OCI-LY7 (cell line): ENCODE data around the gene EEF1AKMT3. TPM values are rescaled to one million over a fixed set of nuclear protein-coding genes. Genes with fewer than 3 reads are reported as not detected.

Experiments used
- BruUV-seq: library from RNA; stranded (reverse); fragments of 400-500 nt; replicated peaks from 2 replicates; lab custom pipeline; 2021; lab: Mats Ljungman, UMichigan
- CTCF ChIA-PET: fragments of 300-600 bp; sonication (Branson Sonifier 250); formaldehyde crosslinking; loops from one replicate; lab custom pipeline; 2022; ENCODE audit warnings: antibody characterized with exemption; ENCODE audit not compliant: unreplicated experiment; lab: Charles Lee
- POLR2A ChIA-PET: fragments of 300-600 bp; sonication (Branson Sonifier 250); formaldehyde crosslinking; loops from one replicate; lab custom pipeline; 2022; ENCODE audit warnings: antibody characterized with exemption; lab: Charles Lee
- DNase-seq: peaks from one replicate; pipeline ENCODE4 v3.0.0-alpha.2; 2015; ENCODE audit warnings: low spot score
- H2AFZ ChIP-seq: fragments of 200-600 bp; sonication (generic), shearing (Covaris generic); 2 replicates; pipeline ENCODE4 v1.6.1; 2014; ENCODE audit warnings: mild to moderate bottlenecking, antibody characterized with exemption, low read length, moderate library complexity
- H3K27ac ChIP-seq: fragments of 200-600 bp; sonication (generic); 2 replicates; pipeline ENCODE4 v1.5.1; 2014; ENCODE audit warnings: mixed run types, low read depth, mild to moderate bottlenecking, moderate library complexity, low read length, inconsistent platforms; ENCODE audit not compliant: poor library complexity, severe bottlenecking
- H3K36me3 ChIP-seq: fragments of 200-600 bp; sonication (generic); 2 replicates; pipeline ENCODE4 v1.6.1; 2014; ENCODE audit warnings: mild to moderate bottlenecking, antibody characterized with exemption, low read length, moderate library complexity, mixed read lengths; ENCODE audit not compliant: insufficient read depth
- H3K4me1 ChIP-seq: fragments of 200-600 bp; sonication (generic); 2 replicates; pipeline ENCODE4 v1.5.1; 2014; ENCODE audit warnings: mild to moderate bottlenecking, low read length; ENCODE audit not compliant: insufficient read depth, poor library complexity, severe bottlenecking
- H3K4me2 ChIP-seq: fragments of 200-600 bp; sonication (generic); 2 replicates; pipeline ENCODE4 v1.6.1; 2014; ENCODE audit warnings: mild to moderate bottlenecking, low read length
- H3K4me3 ChIP-seq: fragments of 200-600 bp; sonication (generic); 2 replicates; pipeline ENCODE4 v1.5.1; 2014; ENCODE audit warnings: mild to moderate bottlenecking, low read depth, low read length; ENCODE audit not compliant: poor library complexity, severe bottlenecking
- H3K79me2 ChIP-seq: fragments of 200-600 bp; sonication (generic); 2 replicates; pipeline ENCODE4 v1.6.1; 2016; ENCODE audit warnings: low read depth, mild to moderate bottlenecking, low read length, moderate library complexity, mixed read lengths; ENCODE audit not compliant: insufficient read depth
- H3K9me2 ChIP-seq: fragments of 200-600 bp; sonication (generic); 2 replicates; pipeline ENCODE4 v1.6.1; 2016; ENCODE audit warnings: mild to moderate bottlenecking, low read length, mixed read lengths; ENCODE audit not compliant: insufficient read depth
- H3K9me3 ChIP-seq: fragments of 200-600 bp; sonication (generic); 2 replicates; pipeline ENCODE4 v1.6.1; 2014; ENCODE audit warnings: mild to moderate bottlenecking, mixed run types, low read length, mixed read lengths
- H4K20me1 ChIP-seq: fragments of 200-600 bp; sonication (generic); 2 replicates; pipeline ENCODE4 v1.6.1; 2014; ENCODE audit warnings: mild to moderate bottlenecking, antibody characterized with exemption, low read length, moderate library complexity, mixed read lengths; ENCODE audit not compliant: insufficient read depth
- EZH2phosphoT487 ChIP-seq: fragments of 200-600 bp; sonication (generic); IDR thresholded peaks from 2 replicates; pipeline ENCODE4 v1.6.1; 2018; ENCODE audit warnings: low read depth, borderline replicate concordance, mild to moderate bottlenecking, mixed run types, antibody characterized with exemption, low read length, moderate library complexity, mixed read lengths
- intact Hi-C: fragments of 100-400 bp; cut with micrococcal nuclease; formaldehyde crosslinking; loops from one replicate; pipeline ENCODE4 v1.10.0; 2022; ENCODE audit not compliant: unreplicated experiment
- total RNA-seq, 2 experiments: library from RNA; depleted of rRNA in 1 of 2; stranded (reverse); fragments of >200 nt in 1 of 2; shearing (Covaris generic) in 1 of 2; gene quantifications; 2 replicates each; pipeline ENCODE4 v1.2.3, GENCODE V29; 2014 to 2022
- TF ChIP-seq, protein P1 (sequence below): fragments of 200-600 bp; sonication (generic); conservative IDR thresholded peaks from 2 replicates; pipeline ENCODE4 v1.5.1; 2014; ENCODE audit warnings: mild to moderate bottlenecking, antibody characterized with exemption, low read length, moderate library complexity, mixed read lengths

Gene EEF1AKMT3
- total RNA-seq, 2 experiments from 2014 or later, result 3.4 to 6.3 TPM

GRCh38 chr12:57775563-57776246 is 3.3 kb downstream of the EEF1AKMT3 start:
- no peaks in the 10 kb centered on the region for H4K20me1 ChIP-seq
- no peak overlapping the region for H3K27ac ChIP-seq
- BruUV-seq, result no TSS peak
- peaks cover 22% of the 10 kb centered on the region for H3K4me1 ChIP-seq
- ChIA-PET POLR2A (interaction anchor here (0.8 kb wide), 1 partner anchor 19 kb away, joined by 4 read pairs; no protein-coding TSS in a partner anchor), CTCF (no interaction called here)
- no peaks in the 10 kb centered on the region for H3K9me3 ChIP-seq
- intact Hi-C loops, result no loop called here
- H2AFZ ChIP-seq, result no peak overlapping the region
- H3K36me3 ChIP-seq, result peaks cover 2% of the 10 kb centered on the region; the same call in 1 of the 2 replicates
- H3K9me2 ChIP-seq, result no peaks in the 10 kb centered on the region
- no peak overlapping the region for H3K4me3 ChIP-seq
- DNase-seq, result peak; percentile 44
- H3K4me2 ChIP-seq, result no peak overlapping the region
- TF ChIP-seq EZH2phosphoT487, result no peak
- TF ChIP-seq, protein P1, sequence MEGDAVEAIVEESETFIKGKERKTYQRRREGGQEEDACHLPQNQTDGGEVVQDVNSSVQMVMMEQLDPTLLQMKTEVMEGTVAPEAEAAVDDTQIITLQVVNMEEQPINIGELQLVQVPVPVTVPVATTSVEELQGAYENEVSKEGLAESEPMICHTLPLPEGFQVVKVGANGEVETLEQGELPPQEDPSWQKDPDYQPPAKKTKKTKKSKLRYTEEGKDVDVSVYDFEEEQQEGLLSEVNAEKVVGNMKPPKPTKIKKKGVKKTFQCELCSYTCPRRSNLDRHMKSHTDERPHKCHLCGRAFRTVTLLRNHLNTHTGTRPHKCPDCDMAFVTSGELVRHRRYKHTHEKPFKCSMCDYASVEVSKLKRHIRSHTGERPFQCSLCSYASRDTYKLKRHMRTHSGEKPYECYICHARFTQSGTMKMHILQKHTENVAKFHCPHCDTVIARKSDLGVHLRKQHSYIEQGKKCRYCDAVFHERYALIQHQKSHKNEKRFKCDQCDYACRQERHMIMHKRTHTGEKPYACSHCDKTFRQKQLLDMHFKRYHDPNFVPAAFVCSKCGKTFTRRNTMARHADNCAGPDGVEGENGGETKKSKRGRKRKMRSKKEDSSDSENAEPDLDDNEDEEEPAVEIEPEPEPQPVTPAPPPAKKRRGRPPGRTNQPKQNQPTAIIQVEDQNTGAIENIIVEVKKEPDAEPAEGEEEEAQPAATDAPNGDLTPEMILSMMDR, result peak; percentile 67
- peaks cover 9% of the 10 kb centered on the region; the same call in 1 of the 2 replicates for H3K79me2 ChIP-seq

DNA sequence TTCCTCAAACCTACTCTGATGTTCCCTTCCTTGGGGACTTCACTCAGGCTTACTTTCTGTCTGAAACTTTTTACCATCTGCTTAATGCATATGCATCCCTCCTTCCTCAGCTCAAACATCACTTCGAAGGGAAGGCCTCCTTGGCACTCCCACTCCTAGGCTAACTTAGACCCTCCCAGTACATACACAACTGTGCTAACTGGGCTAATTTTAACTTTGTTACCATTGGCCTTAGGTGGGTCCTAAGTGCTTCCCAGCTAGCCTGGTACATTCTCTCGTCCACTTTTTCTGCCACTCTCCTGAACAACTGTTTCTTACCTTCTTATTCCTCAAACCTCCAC is 3.8 kb downstream of the EEF1AKMT3 start:
- POLR2A ChIA-PET, result no interaction called here
- no peaks in the 10 kb centered on the region for H3K9me2 ChIP-seq
- no peak overlapping the region for H3K4me3 ChIP-seq
- CTCF ChIA-PET, result no interaction called here
- H3K4me1 ChIP-seq, result peaks cover 19% of the 10 kb centered on the region
- H3K9me3 ChIP-seq, result no peaks in the 10 kb centered on the region
- no peaks in the 10 kb centered on the region for H4K20me1 ChIP-seq
- no TSS peak for BruUV-seq
- no peak overlapping the region for H3K27ac ChIP-seq
- intact Hi-C loops, result no loop called here
- H3K36me3 ChIP-seq, result no peaks in the 10 kb centered on the region
- DNase-seq, result no peak
- H2AFZ ChIP-seq, result no peak overlapping the region
- no peak overlapping the region for H3K4me2 ChIP-seq
- TF ChIP-seq, protein P1, result 0 out of 2 replicates have a peak, but pooled peaks have one; percentile 10
- no peak for TF ChIP-seq EZH2phosphoT487
- H3K79me2 ChIP-seq, result peaks cover 4% of the 10 kb centered on the region; the same call in 1 of the 2 replicates

DNA sequence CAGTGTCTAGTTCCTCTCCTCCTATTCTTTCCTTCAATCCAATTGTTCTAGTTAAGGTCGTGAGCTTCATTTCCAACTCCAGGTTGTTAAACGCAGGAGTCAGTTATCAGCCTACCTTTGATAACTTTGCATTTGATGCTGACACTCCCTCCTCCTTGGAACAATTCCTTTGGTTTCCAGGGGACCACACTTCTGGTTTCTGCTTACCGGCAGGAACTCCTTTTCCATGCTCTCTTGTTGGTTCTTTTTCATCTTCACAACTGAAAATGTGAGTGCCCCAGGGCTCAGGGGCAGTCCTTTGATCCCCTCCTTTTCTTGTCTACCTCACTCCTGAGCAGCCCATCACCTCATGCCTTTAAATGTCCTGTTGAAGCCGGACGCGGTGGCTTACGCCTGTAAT is 5.0 kb downstream of the EEF1AKMT3 start:
- POLR2A ChIA-PET, result no interaction called here

More for the DNA sequence above, 5.0 kb downstream of the EEF1AKMT3 start:
- TF ChIP-seq, protein P1, result no peak
- TF ChIP-seq EZH2phosphoT487, result no peak
- Histone ChIP-seq H3K79me2 (no peaks in the 10 kb centered on the region), H3K9me2 (no peaks in the 10 kb centered on the region), H3K4me2 (no peak overlapping the region), H4K20me1 (no peaks in the 10 kb centered on the region), H3K4me3 (no peak overlapping the region), H3K4me1 (peaks cover 28% of the 10 kb centered on the region), H3K27ac (no peak overlapping the region), H2AFZ (no peak overlapping the region), H3K36me3 (no peaks in the 10 kb centered on the region), H3K9me3 (no peaks in the 10 kb centered on the region)
- CTCF ChIA-PET, result no interaction called here
- no TSS peak for BruUV-seq
- intact Hi-C loops, result no loop called here
- no peak for DNase-seq
